Testis (tissue), 2 donors: ENCODE results near the gene CRYL1.

Source experiments
- CTCF ChIP-seq, 3 experiments: fragments of 450-650 bp in 2 of 3; fragments of 200-600 bp in 1 of 3; sonication (generic) in 1 of 3; IDR thresholded peaks; one replicate each; pipeline ENCODE4 v1.5.1; 2016 to 2019; ENCODE audit warnings: antibody characterized with exemption in 3 of 3, mild to moderate bottlenecking in 2 of 3, moderate library complexity in 1 of 3
- POLR2A ChIP-seq: fragments of 450-650 bp; IDR thresholded peaks from one replicate; pipeline ENCODE4 v1.6.1; 2017; ENCODE audit warnings: antibody characterized with exemption, mild to moderate bottlenecking, moderate library complexity

- TF ChIP-seq CTCF (IDR thresholded peaks at IDR 0.05), result no peak
- TF ChIP-seq POLR2A, result no peak
Observed at GRCh38 chr13:20536992-20537391, 11.3 kb upstream of the CRYL1 start.
